ENCODE data around the gene DNAJC1.
"Not testable (repeated sequence)": the region's sequence is repeated elsewhere in the genome, so short reads cannot be mapped to it uniquely, and the experiment has no call there.

Gene DNAJC1

DNA sequence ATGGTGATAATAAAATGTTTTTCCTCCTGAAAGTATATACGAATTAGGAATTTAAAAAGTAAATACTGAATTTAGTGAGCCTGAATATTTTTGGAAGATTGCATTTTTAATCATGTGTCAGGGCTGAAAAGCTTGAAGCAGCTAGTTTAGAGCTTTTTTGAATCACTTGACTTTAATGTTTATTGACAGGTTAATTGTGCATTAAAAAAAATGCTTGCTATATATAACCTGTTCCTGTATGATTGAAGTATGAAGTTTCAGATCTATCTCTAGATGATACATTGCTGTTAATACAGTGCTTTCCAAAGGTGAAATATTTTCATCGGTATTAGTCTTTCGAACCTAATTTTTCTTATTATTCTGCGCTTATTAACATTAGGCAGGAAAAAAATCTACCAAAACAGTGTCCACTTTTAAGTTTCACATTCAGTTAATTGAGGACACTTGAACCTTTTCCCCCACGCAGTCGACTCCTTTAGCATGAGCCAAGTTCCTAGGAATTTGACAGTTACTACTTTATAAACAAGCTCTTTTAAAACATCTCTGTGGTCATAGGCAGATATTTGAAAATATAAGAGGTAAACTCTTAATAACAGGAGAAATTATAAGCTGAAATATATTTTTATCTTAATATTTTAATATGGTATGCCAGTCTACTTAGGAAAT, 282.4 kb downstream of the DNAJC1 start:
- DNase-seq, result no peak

GRCh38 chr10:21720090-21720489, 283.4 kb downstream of the DNAJC1 start:
- DNase-seq, result no peak

DNA sequence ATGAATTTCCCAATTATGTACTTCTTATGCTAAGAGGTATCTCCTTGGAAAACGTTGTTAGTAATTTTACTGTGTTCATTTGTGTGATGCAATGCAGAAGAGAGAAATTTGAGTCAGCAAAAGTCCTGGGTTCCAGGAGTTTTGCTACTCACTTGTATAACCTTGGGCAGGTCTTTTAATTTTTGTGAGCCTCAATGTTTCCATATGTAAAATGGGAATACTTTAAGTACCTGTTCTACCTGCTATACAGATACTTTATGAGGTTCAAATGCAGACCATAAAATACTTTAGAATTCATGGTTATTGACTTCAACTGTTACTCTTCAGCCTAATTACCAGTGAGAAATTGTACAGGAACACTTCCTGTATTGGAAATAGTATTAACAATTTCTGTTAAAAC, 284.0 kb downstream of the DNAJC1 start:
- no peak for DNase-seq

- not testable (repeated sequence) for DNase-seq
These were observed 286.0 kb downstream of the DNAJC1 start for GRCh38 chr10:21717437-21718054.

DNA sequence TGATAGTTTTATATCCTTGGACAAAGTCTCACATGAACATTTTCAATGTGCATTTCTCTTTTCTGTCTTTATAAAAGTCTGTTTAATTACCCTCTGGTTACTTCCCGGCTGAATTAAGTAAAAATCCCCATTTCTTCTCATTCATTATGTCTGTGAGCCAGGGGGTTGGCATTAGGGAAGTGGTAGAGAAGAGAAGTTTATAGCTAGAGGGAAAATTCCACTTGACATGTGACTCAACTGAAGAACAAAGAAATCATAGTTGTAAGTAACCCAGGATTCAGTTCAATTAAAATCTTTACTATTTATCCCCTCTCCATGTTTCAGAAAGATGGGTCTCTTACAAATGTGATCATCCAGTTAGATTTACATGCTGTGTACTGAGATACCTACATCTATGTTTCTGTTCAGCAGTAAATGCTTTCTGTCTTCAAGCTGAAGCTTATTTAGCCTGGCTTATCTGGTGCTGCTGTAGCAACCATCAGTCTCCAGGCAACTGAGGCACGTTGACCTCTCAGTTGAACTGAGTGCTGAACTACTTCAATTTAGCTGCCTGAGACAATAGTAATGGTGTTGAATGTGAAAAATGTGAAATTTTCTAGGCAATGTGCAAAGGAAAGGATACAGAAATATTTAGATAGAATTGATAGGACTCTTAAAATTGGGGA, 287.9 kb downstream of the DNAJC1 start:
- DNase-seq, result no peak

DNA sequence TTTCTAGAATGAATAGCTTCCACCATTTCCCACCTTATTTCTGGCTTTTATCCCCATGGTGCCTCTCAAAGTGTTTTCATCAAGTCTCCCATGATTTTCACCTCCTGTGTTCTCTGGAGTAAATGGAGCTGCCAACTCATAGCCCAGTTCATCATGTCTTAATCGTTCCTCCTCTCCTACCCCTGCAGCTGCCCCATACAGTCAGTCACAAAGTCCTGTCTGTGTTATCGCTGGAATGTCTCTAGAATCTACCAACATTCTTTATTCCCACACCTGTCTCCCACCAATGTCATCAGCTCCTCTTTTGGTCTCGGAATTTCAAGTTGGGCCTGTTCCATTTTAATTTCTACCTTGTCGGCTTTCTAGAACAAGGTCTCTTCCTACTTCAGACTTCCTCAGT, 290.6 kb downstream of the DNAJC1 start:
- no peak for DNase-seq

- DNase-seq, result no peak
These were observed 296.0 kb downstream of the DNAJC1 start for GRCh38 chr10:21707498-21707897.
